Upper lobe of right lung (tissue), 1 donor: ENCODE results near the gene KIAA0825. TPM values are rescaled to one million over a fixed set of nuclear protein-coding genes. Genes with fewer than 3 reads are reported as not detected.

Experiments used
- ATAC-seq: fragments of 200-7000 bp; cut with Tn5 transposase; one replicate; pipeline ENCODE4 v1.9.1; 2020; ENCODE audit warnings: mild to moderate bottlenecking, moderate library complexity
- DNase-seq: peaks from one replicate; pipeline ENCODE4 v3.0.0-alpha.2; 2020
- H3K27ac ChIP-seq: fragments of 200-600 bp; one replicate; pipeline ENCODE4 v1.8.0; 2022
- H3K27me3 ChIP-seq: fragments of 200-600 bp; one replicate; pipeline ENCODE4 v1.8.0; 2022; ENCODE audit warnings: mild to moderate bottlenecking
- H3K36me3 ChIP-seq: fragments of 200-600 bp; one replicate; pipeline ENCODE4 v1.8.0; 2022
- H3K4me1 ChIP-seq: fragments of 200-600 bp; one replicate; pipeline ENCODE4 v1.8.0; 2022
- H3K4me3 ChIP-seq: fragments of 200-600 bp; one replicate; pipeline ENCODE4 v1.8.0; 2022; ENCODE audit warnings: mild to moderate bottlenecking
- H3K9me3 ChIP-seq: fragments of 200-600 bp; one replicate; pipeline ENCODE4 v1.8.0; 2022
- CTCF ChIP-seq: fragments of 200-600 bp; IDR thresholded peaks from one replicate; pipeline ENCODE4 v1.8.0; 2022; ENCODE audit warnings: antibody characterized with exemption
- intact Hi-C: fragments of 100-400 bp; cut with DNase I; formaldehyde crosslinking; loops from one replicate; pipeline ENCODE4 v1.11.0; 2022
- total RNA-seq: library from RNA; stranded (reverse); fragmentation: NEBNext Ultra II Directional; extraction: Animal tissue kit (Norgen Biotek cat#: 25700); gene quantifications from one replicate; pipeline ENCODE4 v1.2.1, GENCODE V29; 2021
- donor health status: DM: no; HTN: yes; CAD: no; lungs with severe emphysema.

The KIAA0825 gene
- total RNA-seq, 1 donor from 2014 or later = 4.4 TPM

- Histone ChIP-seq H3K9me3 (no peaks in the 10 kb centered on the region), H3K27me3 (no peaks in the 10 kb centered on the region), H3K4me1 (no peaks in the 10 kb centered on the region), H3K4me3 (no peak overlapping the region), H3K36me3 (no peaks in the 10 kb centered on the region), H3K27ac (no peak overlapping the region)
- no peak for DNase-seq
- peak; percentile 60 for ATAC-seq
- intact Hi-C loops = no loop called here
- TF ChIP-seq CTCF = no peak
These were observed 80.1 kb downstream of the KIAA0825 start for GRCh38 chr5:94538260-94538659.

GRCh38 chr5:94526706-94527105 lies 91.7 kb downstream of the KIAA0825 start:
- no peak for TF ChIP-seq CTCF
- Histone ChIP-seq H3K36me3 (no peaks in the 10 kb centered on the region), H3K4me3 (no peak overlapping the region), H3K9me3 (no peaks in the 10 kb centered on the region), H3K27me3 (no peaks in the 10 kb centered on the region), H3K4me1 (no peaks in the 10 kb centered on the region), H3K27ac (no peak overlapping the region)
- no peak for ATAC-seq
- no peak for DNase-seq
- intact Hi-C loops = no loop called here

GRCh38 chr5:94524841-94525697 lies 93.3 kb downstream of the KIAA0825 start:
- H3K27me3 ChIP-seq = no peaks in the 10 kb centered on the region
- no peak overlapping the region for H3K4me3 ChIP-seq
- TF ChIP-seq CTCF = peak; percentile 71
- H3K27ac ChIP-seq = no peak overlapping the region
- H3K9me3 ChIP-seq = no peaks in the 10 kb centered on the region
- intact Hi-C loops = no loop called here
- ATAC-seq = peak; percentile 78
- no peaks in the 10 kb centered on the region for H3K36me3 ChIP-seq
- H3K4me1 ChIP-seq = no peaks in the 10 kb centered on the region
- no peak for DNase-seq

- DNase-seq (no peak), ATAC-seq (no peak)
- no peaks in the 10 kb centered on the region for H3K9me3 ChIP-seq
- H3K4me1 ChIP-seq = no peaks in the 10 kb centered on the region
- no peak overlapping the region for H3K27ac ChIP-seq
- TF ChIP-seq CTCF = no peak
- H3K36me3 ChIP-seq = no peaks in the 10 kb centered on the region
- no peaks in the 10 kb centered on the region for H3K27me3 ChIP-seq
- intact Hi-C loops = no loop called here
- no peak overlapping the region for H3K4me3 ChIP-seq
These were observed 95.4 kb downstream of the KIAA0825 start for GRCh38 chr5:94523018-94523417.

GRCh38 chr5:94522117-94522516 lies 96.3 kb downstream of the KIAA0825 start:
- intact Hi-C loops = no loop called here
- Histone ChIP-seq H3K36me3 (no peaks in the 10 kb centered on the region), H3K9me3 (no peaks in the 10 kb centered on the region), H3K4me1 (no peaks in the 10 kb centered on the region), H3K4me3 (no peak overlapping the region), H3K27me3 (no peaks in the 10 kb centered on the region), H3K27ac (no peak overlapping the region)
- no peak for TF ChIP-seq CTCF
- ATAC-seq = no peak
- DNase-seq = no peak
